ENCODE results near the gene STAT4. TPM values are rescaled to one million over a fixed set of nuclear protein-coding genes. Genes with fewer than 3 reads are reported as not detected.

STAT4 gene
- polyA plus RNA-seq, 1 of the 3 experiments (the other 2 are of a cell fraction) = 0.12 TPM

DNA sequence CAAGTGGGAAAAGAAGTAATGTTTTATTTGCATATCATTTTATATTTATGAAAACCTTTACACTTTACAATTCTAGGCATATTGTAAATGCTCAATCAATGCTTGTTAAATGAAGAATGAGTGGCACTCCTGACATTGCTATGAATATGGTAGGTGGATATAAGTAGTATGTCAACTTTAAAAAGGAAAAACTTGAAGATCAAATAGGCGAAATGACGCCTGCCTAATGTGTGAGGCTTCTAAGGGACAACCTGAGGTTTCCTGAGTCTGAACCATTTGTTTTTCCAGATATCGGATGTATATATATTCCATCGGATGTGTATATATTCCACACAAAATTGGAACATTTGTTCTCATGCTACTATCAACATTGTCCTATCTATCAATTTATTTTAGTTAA is 1.4 kb downstream of the STAT4 start:
- Histone ChIP-seq H3K4me1 (ENCODE audit: control insufficient read depth in 1 of 2, insufficient read depth in 2 of 2, low read depth in 1 of 2, low read length in 1 of 2) (no peaks in the 10 kb centered on the region; a peak in 1 of 4 replicates), H3K4me2 (no peak overlapping the region), H3K27ac (ENCODE audit: low read depth in 2 of 2, low read length in 1 of 2) (no peak overlapping the region), H3K4me3 (ENCODE audit: low read depth in 2 of 2, low read length in 1 of 2) (no peak overlapping the region), H2AFZ (ENCODE audit: low read depth) (no peak overlapping the region), H3F3A (replicated peaks; ENCODE audit: insufficient read depth) (peaks cover 6% of the 10 kb centered on the region), H3K27me3 (ENCODE audit: insufficient read depth) (no peaks in the 10 kb centered on the region), H3K9me3 (no peaks in the 10 kb centered on the region), H4K20me1 (ENCODE audit: insufficient read depth) (no peaks in the 10 kb centered on the region), H3K9me2 (no peaks in the 10 kb centered on the region), H3K9ac (no peak overlapping the region), H3K36me3 (replicated peaks in 1 of 2; ENCODE audit: control insufficient read depth in 1 of 2, insufficient read depth in 2 of 2, low read length in 1 of 2) (no peaks in the 10 kb centered on the region), H3K79me2 (ENCODE audit: insufficient read depth) (no peaks in the 10 kb centered on the region)
- TF ChIP-seq POLR2AphosphoS5 (IDR thresholded peaks at IDR 0.05; ENCODE audit: low read depth, low read length) (no peak), TEAD4 (IDR thresholded peaks at IDR 0.05; ENCODE audit: borderline replicate concordance, insufficient read depth) (no peak), TCF12 (IDR thresholded peaks at IDR 0.05) (no peak), FOXJ3 (CRISPR knock-in tag; IDR thresholded peaks at IDR 0.05) (no peak), GABPA (IDR thresholded peaks at IDR 0.05; ENCODE audit: low read depth) (no peak), EZH2phosphoT487 (IDR thresholded peaks at IDR 0.05; ENCODE audit: borderline replicate concordance, low read depth) (no peak), RAD21 (IDR thresholded peaks at IDR 0.05; ENCODE audit: low read length) (no peak), FOXM1 (IDR thresholded peaks at IDR 0.05; ENCODE audit: low read depth) (no peak), JUND (IDR thresholded peaks at IDR 0.05) (no peak), CHD2 (IDR thresholded peaks at IDR 0.05; ENCODE audit: low read length, partially characterized antibody) (no peak)
- TF ChIP-seq, protein P1, sequence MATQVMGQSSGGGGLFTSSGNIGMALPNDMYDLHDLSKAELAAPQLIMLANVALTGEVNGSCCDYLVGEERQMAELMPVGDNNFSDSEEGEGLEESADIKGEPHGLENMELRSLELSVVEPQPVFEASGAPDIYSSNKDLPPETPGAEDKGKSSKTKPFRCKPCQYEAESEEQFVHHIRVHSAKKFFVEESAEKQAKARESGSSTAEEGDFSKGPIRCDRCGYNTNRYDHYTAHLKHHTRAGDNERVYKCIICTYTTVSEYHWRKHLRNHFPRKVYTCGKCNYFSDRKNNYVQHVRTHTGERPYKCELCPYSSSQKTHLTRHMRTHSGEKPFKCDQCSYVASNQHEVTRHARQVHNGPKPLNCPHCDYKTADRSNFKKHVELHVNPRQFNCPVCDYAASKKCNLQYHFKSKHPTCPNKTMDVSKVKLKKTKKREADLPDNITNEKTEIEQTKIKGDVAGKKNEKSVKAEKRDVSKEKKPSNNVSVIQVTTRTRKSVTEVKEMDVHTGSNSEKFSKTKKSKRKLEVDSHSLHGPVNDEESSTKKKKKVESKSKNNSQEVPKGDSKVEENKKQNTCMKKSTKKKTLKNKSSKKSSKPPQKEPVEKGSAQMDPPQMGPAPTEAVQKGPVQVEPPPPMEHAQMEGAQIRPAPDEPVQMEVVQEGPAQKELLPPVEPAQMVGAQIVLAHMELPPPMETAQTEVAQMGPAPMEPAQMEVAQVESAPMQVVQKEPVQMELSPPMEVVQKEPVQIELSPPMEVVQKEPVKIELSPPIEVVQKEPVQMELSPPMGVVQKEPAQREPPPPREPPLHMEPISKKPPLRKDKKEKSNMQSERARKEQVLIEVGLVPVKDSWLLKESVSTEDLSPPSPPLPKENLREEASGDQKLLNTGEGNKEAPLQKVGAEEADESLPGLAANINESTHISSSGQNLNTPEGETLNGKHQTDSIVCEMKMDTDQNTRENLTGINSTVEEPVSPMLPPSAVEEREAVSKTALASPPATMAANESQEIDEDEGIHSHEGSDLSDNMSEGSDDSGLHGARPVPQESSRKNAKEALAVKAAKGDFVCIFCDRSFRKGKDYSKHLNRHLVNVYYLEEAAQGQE (IDR thresholded peaks at IDR 0.05; ENCODE audit: low read depth, low read length) = no peak
- TF ChIP-seq, protein P2, sequence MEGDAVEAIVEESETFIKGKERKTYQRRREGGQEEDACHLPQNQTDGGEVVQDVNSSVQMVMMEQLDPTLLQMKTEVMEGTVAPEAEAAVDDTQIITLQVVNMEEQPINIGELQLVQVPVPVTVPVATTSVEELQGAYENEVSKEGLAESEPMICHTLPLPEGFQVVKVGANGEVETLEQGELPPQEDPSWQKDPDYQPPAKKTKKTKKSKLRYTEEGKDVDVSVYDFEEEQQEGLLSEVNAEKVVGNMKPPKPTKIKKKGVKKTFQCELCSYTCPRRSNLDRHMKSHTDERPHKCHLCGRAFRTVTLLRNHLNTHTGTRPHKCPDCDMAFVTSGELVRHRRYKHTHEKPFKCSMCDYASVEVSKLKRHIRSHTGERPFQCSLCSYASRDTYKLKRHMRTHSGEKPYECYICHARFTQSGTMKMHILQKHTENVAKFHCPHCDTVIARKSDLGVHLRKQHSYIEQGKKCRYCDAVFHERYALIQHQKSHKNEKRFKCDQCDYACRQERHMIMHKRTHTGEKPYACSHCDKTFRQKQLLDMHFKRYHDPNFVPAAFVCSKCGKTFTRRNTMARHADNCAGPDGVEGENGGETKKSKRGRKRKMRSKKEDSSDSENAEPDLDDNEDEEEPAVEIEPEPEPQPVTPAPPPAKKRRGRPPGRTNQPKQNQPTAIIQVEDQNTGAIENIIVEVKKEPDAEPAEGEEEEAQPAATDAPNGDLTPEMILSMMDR (IDR thresholded peaks at IDR 0.05) = no peak
- TF ChIP-seq, protein P3, sequence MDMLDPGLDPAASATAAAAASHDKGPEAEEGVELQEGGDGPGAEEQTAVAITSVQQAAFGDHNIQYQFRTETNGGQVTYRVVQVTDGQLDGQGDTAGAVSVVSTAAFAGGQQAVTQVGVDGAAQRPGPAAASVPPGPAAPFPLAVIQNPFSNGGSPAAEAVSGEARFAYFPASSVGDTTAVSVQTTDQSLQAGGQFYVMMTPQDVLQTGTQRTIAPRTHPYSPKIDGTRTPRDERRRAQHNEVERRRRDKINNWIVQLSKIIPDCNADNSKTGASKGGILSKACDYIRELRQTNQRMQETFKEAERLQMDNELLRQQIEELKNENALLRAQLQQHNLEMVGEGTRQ (IDR thresholded peaks at IDR 0.05; ENCODE audit: borderline replicate concordance, low read depth, low read length) = no peak
- TF ChIP-seq, protein P4, sequence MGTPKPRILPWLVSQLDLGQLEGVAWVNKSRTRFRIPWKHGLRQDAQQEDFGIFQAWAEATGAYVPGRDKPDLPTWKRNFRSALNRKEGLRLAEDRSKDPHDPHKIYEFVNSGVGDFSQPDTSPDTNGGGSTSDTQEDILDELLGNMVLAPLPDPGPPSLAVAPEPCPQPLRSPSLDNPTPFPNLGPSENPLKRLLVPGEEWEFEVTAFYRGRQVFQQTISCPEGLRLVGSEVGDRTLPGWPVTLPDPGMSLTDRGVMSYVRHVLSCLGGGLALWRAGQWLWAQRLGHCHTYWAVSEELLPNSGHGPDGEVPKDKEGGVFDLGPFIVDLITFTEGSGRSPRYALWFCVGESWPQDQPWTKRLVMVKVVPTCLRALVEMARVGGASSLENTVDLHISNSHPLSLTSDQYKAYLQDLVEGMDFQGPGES (IDR thresholded peaks at IDR 0.05; ENCODE audit: low read depth, low read length) = no peak
- WGBS (ENCODE audit: low lambda C conversion rate) = 93% methylated on average over 4 of the region's 4 CpGs
- CTCF ChIA-PET = interaction anchor here (0.7 to 3.3 kb wide), 7 partner anchors 9 to 372 kb away, joined by 3 to 20 read pairs (median 3); no protein-coding TSS in a partner anchor
- DNase-seq = no peak
- POLR2A ChIA-PET = no interaction called here
